H9 (cell line): ENCODE data around the gene DCAF4. TPM values are rescaled to one million over a fixed set of nuclear protein-coding genes. Genes with fewer than 3 reads are reported as not detected.
A peak's percentile ranks its signal among the peaks of the same experiment; 100 is the strongest.

Experiments used
- DNase-seq: peaks from one replicate; pipeline ENCODE4 v3.0.0-alpha.2; 2017
- H2AFZ ChIP-seq: one replicate; pipeline ENCODE4 v1.6.1; 2013; ENCODE audit warnings: mild to moderate bottlenecking, low read length, control low read depth, moderate library complexity
- H2AK5ac ChIP-seq: 2 replicates; pipeline ENCODE4 v1.6.1; 2013; ENCODE audit warnings: low read length, control low read depth, mixed read lengths; ENCODE audit not compliant: insufficient read length
- H2BK120ac ChIP-seq: one replicate; pipeline ENCODE4 v1.6.1; 2013; ENCODE audit warnings: low read depth, mild to moderate bottlenecking, low read length, control low read depth, inconsistent platforms; ENCODE audit not compliant: poor library complexity, severe bottlenecking
- H2BK12ac ChIP-seq: 2 replicates; pipeline ENCODE4 v1.6.1; 2013; ENCODE audit warnings: low read length, control low read depth, mixed read lengths, low read depth; ENCODE audit not compliant: insufficient read length
- H2BK15ac ChIP-seq: 2 replicates; pipeline ENCODE4 v1.6.1; 2013; ENCODE audit warnings: low read depth, low read length, control low read depth
- H2BK20ac ChIP-seq: one replicate; pipeline ENCODE4 v1.6.1; 2013; ENCODE audit warnings: low read depth, mild to moderate bottlenecking, low read length, control low read depth, inconsistent platforms; ENCODE audit not compliant: poor library complexity, severe bottlenecking
- H2BK5ac ChIP-seq: 2 replicates; pipeline ENCODE4 v1.6.1; 2013; ENCODE audit warnings: low read length, control low read depth, mixed read lengths; ENCODE audit not compliant: insufficient read length
- H3K14ac ChIP-seq: 2 replicates; pipeline ENCODE4 v1.6.1; 2013; ENCODE audit warnings: low read length, control low read depth; ENCODE audit not compliant: insufficient read depth
- H3K18ac ChIP-seq: 2 replicates; pipeline ENCODE4 v1.6.1; 2013; ENCODE audit warnings: low read depth, mild to moderate bottlenecking, mixed read lengths, low read length, control low read depth; ENCODE audit not compliant: insufficient read length
- H3K23ac ChIP-seq: 2 replicates; pipeline ENCODE4 v1.6.1; 2013; ENCODE audit warnings: low read length, control low read depth, mixed read lengths, low read depth; ENCODE audit not compliant: insufficient read length
- H3K23me2 ChIP-seq: 2 replicates; pipeline ENCODE4 v1.6.1; 2013; ENCODE audit warnings: low read depth, mild to moderate bottlenecking, mixed read lengths, low read length, control low read depth; ENCODE audit not compliant: insufficient read length, poor library complexity, severe bottlenecking
- H3K27ac ChIP-seq: 2 replicates; pipeline ENCODE4 v1.5.1; 2013; ENCODE audit warnings: low read length, control low read depth, mixed read lengths, low read depth; ENCODE audit not compliant: insufficient read length
- H3K27me3 ChIP-seq: 2 replicates; pipeline ENCODE4 v1.6.1; 2013; ENCODE audit warnings: low read length, control low read depth, inconsistent platforms; ENCODE audit not compliant: insufficient read depth
- H3K4ac ChIP-seq: 2 replicates; pipeline ENCODE4 v1.6.1; 2013; ENCODE audit warnings: low read depth, mild to moderate bottlenecking, control low read depth, inconsistent platforms, low read length, moderate library complexity
- H3K4me1 ChIP-seq: 2 replicates; pipeline ENCODE4 v1.6.1; 2013; ENCODE audit warnings: low read length, control low read depth, inconsistent platforms; ENCODE audit not compliant: insufficient read depth
- H3K4me2 ChIP-seq: 2 replicates; pipeline ENCODE4 v1.6.1; 2013; ENCODE audit warnings: low read length, control low read depth, mixed read lengths; ENCODE audit not compliant: insufficient read length, insufficient read depth
- H3K56ac ChIP-seq: 2 replicates; pipeline ENCODE4 v1.6.1; 2013; ENCODE audit warnings: low read depth, mild to moderate bottlenecking, mixed read lengths, low read length, control low read depth; ENCODE audit not compliant: insufficient read length
- H3K79me1 ChIP-seq: 2 replicates; pipeline ENCODE4 v1.6.1; 2013; ENCODE audit warnings: low read depth, mild to moderate bottlenecking, moderate library complexity, low read length, control low read depth, inconsistent platforms; ENCODE audit not compliant: insufficient read depth, poor library complexity, severe bottlenecking
- H3K79me2 ChIP-seq: 2 replicates; pipeline ENCODE4 v1.6.1; 2013; ENCODE audit warnings: low read length, control low read depth, inconsistent platforms; ENCODE audit not compliant: insufficient read depth
- H3K9ac ChIP-seq: 2 replicates; pipeline ENCODE4 v1.6.1; 2013; ENCODE audit warnings: low read length, control low read depth, mixed read lengths; ENCODE audit not compliant: insufficient read length; ENCODE audit errors: extremely low read depth
- H3K9me3 ChIP-seq: one replicate; pipeline ENCODE4 v1.6.1; 2013; ENCODE audit warnings: low read depth, low read length, inconsistent platforms; ENCODE audit not compliant: control insufficient read depth
- H3T11ph ChIP-seq: one replicate; pipeline ENCODE4 v1.6.1; 2013; ENCODE audit warnings: mild to moderate bottlenecking, low read length, control low read depth, inconsistent platforms
- H4K20me1 ChIP-seq: one replicate; pipeline ENCODE4 v1.6.1; 2013; ENCODE audit not compliant: control insufficient read depth, insufficient read length, insufficient read depth
- H4K5ac ChIP-seq: 2 replicates; pipeline ENCODE4 v1.6.1; 2013; ENCODE audit warnings: low read depth, mild to moderate bottlenecking, mixed read lengths, low read length, control low read depth; ENCODE audit not compliant: insufficient read length
- H4K8ac ChIP-seq: replicated peaks from 2 replicates; pipeline ENCODE4 v1.6.1; 2013; ENCODE audit warnings: low read length, control low read depth, mixed read lengths, low read depth; ENCODE audit not compliant: insufficient read length
- H4K91ac ChIP-seq: 2 replicates; pipeline ENCODE4 v1.6.1; 2013; ENCODE audit warnings: low read depth, mild to moderate bottlenecking, moderate library complexity, mixed read lengths, low read length, control low read depth; ENCODE audit not compliant: insufficient read length
- H3K27ac Mint-ChIP-seq, 3 experiments: 2 replicates in 2 of 3; 3 replicates in 1 of 3; pipeline ENCODE4 v1.8.0; 2020 to 2021; ENCODE audit warnings: mixed read lengths in 3 of 3, mild to moderate bottlenecking in 1 of 3, moderate library complexity in 1 of 3
- H3K27me3 Mint-ChIP-seq: 2 replicates; pipeline ENCODE4 v1.8.0; 2021; ENCODE audit warnings: low read depth, mild to moderate bottlenecking, moderate library complexity, mixed read lengths
- H3K36me3 Mint-ChIP-seq, 3 experiments: 2 replicates in 2 of 3; 3 replicates in 1 of 3; pipeline ENCODE4 v1.8.0; 2020 to 2021; ENCODE audit warnings: low read depth in 3 of 3, mixed read lengths in 3 of 3; ENCODE audit not compliant: insufficient read depth in 1 of 3
- H3K4me1 Mint-ChIP-seq, 2 experiments: 2 replicates each; pipeline ENCODE4 v1.8.0; 2020; ENCODE audit warnings: mixed read lengths in 2 of 2
- H3K4me3 Mint-ChIP-seq, 2 experiments: 2 replicates in 1 of 2; 3 replicates in 1 of 2; pipeline ENCODE4 v1.8.0; 2020 to 2021; ENCODE audit warnings: mild to moderate bottlenecking in 2 of 2, mixed read lengths in 2 of 2, moderate library complexity in 1 of 2
- H3K9me3 Mint-ChIP-seq, 2 experiments: 2 replicates in 1 of 2; 3 replicates in 1 of 2; pipeline ENCODE4 v1.8.0; 2020; ENCODE audit warnings: mild to moderate bottlenecking in 2 of 2, mixed read lengths in 2 of 2, moderate library complexity in 1 of 2
- CTCF ChIP-seq: fragments of 200-600 bp; sonication (generic); conservative IDR thresholded peaks from 3 replicates; pipeline ENCODE4 v1.8.0; 2021; ENCODE audit warnings: antibody characterized with exemption, mild to moderate bottlenecking
- WGBS: extraction: QIAGEN DNeasy Blood & Tissue Kit; methylation state at CpG from one replicate; pipeline ENCODE4 v1.1.7; 2013; ENCODE audit warnings: missing lambda C conversion rate, low lambda C conversion rate, mixed read lengths; ENCODE audit not compliant: insufficient read length; ENCODE audit errors: extremely low coverage; 5-methylcytosine and 5-hydroxymethylcytosine counted together
- total RNA-seq: library from RNA; stranded (reverse); gene quantifications from 2 replicates; pipeline ENCODE4 v1.2.1, GENCODE V29; 2021

Gene DCAF4
- total RNA-seq, 1 experiment from 2014 or later, result 32.0 TPM

- peaks cover 89% of the 10 kb centered on the region for H3K27me3 Mint-ChIP-seq
- no peak overlapping the region for H3K23ac ChIP-seq
These were observed 31.5 kb upstream of the DCAF4 start for GRCh38 chr14:72894623-72895378.

More at GRCh38 chr14:72894623-72895378, 31.5 kb upstream of the DCAF4 start:
- H3K4me1 Mint-ChIP-seq, result peaks cover 38% of the 10 kb centered on the region in 2 experiments
- Histone ChIP-seq H4K91ac (no peak overlapping the region), H2AFZ (no peak overlapping the region), H3K18ac (no peak overlapping the region), H3K79me1 (no peaks in the 10 kb centered on the region), H3K79me2 (no peaks in the 10 kb centered on the region), H3K27ac (no peak overlapping the region), H3K4ac (no peak overlapping the region), H2BK120ac (no peak overlapping the region), H3T11ph (no peak overlapping the region), H2BK15ac (no peak overlapping the region), H3K9me3 (no peaks in the 10 kb centered on the region), H3K4me2 (peak overlapping the region; percentile 90), H3K56ac (no peak overlapping the region), H4K5ac (no peak overlapping the region), H4K8ac (no peak overlapping the region), H3K27me3 (peaks cover 38% of the 10 kb centered on the region), H3K23me2 (peaks cover 25% of the 10 kb centered on the region), H2BK12ac (no peak overlapping the region), H3K4me1 (peaks cover 3% of the 10 kb centered on the region; the same call in 1 of the 2 replicates), H2AK5ac (no peak overlapping the region), H2BK20ac (no peak overlapping the region), H2BK5ac (no peak overlapping the region), H3K14ac (no peak overlapping the region; the same call in 1 of the 2 replicates), H3K9ac (no peak overlapping the region), H4K20me1 (no peaks in the 10 kb centered on the region)
- peak; percentile 59 for DNase-seq
- peaks cover 0 to 1% (median 0%) of the 10 kb centered on the region in 3 experiments; a peak in 1 of 7 replicates for H3K36me3 Mint-ChIP-seq
- no CpG with 5 or more reads among the region's 25 CpGs for WGBS
- no peak for TF ChIP-seq CTCF
- H3K27ac Mint-ChIP-seq, result no peak overlapping the region
- peak overlapping the region; percentile 67 to 89 for H3K4me3 Mint-ChIP-seq
- no peaks in the 10 kb centered on the region for H3K9me3 Mint-ChIP-seq
